SU-DHL-6 (cell line): ENCODE data around the gene CC2D1B.

Experiments
- CTCF ChIP-seq: fragments of 200-600 bp; sonication (generic); IDR thresholded peaks from one replicate; pipeline ENCODE4 v1.5.1; 2017; ENCODE audit warnings: antibody characterized with exemption, mild to moderate bottlenecking, low read length, moderate library complexity; ENCODE audit not compliant: insufficient read depth, poor library complexity, severe bottlenecking
- EZH2phosphoT487 ChIP-seq: fragments of 200-600 bp; sonication (generic), shearing (Covaris generic); conservative IDR thresholded peaks from 2 replicates; pipeline ENCODE4 v1.6.1; 2018; ENCODE audit warnings: mild to moderate bottlenecking, antibody characterized with exemption, low read length, moderate library complexity, mixed read lengths

DNA sequence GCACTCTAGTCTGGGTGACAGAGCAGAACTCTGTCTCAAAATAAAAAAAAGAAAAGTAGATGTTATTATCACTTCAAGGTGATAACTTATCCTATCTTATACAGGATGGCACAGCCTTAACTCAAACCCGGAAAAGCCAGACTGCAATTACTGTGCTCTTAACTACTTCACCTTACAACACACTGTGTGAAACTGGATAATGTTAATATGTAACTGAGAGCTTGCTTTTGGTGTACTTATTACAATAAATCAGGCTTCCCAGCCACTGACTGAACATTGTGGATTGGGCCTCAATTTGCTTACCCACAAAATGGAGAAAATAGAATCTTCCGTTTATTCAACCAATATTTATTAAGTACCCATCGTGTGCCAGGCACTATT is 36.8 kb upstream of the CC2D1B start:
- TF ChIP-seq CTCF, result no peak
- TF ChIP-seq EZH2phosphoT487, result no peak
